Measurements from ENCODE around the gene MRPL12. TPM values are rescaled to one million over a fixed set of nuclear protein-coding genes. Genes with fewer than 3 reads are reported as not detected.

The MRPL12 gene
- total and polyA plus RNA-seq, 2 of the 13 experiments (the other 11 are each of a cell fraction or from before 2014, with no cell fraction given), result 39.1 to 94.1 TPM

- Histone ChIP-seq H3K79me2 (ENCODE audit: insufficient read depth, low read length) (peaks cover 28% of the 10 kb centered on the region), H3K27ac (ENCODE audit: extremely low read length, insufficient read depth, low read length) (no peak overlapping the region), H3K4me3 (replicated peaks in 1 of 3; ENCODE audit: insufficient read depth in 1 of 3, low read depth in 2 of 3, low read length in 3 of 3) (no peak overlapping the region), H4K20me1 (ENCODE audit: insufficient read depth, low read length) (no peaks in the 10 kb centered on the region), H3K27me3 (ENCODE audit: control insufficient read depth in 1 of 2, insufficient read depth in 2 of 2, low read length in 2 of 2) (no peaks in the 10 kb centered on the region; a peak in 1 of 5 replicates), H3K9me3 (ENCODE audit: low read length) (no peaks in the 10 kb centered on the region), H3K4me2 (ENCODE audit: low read depth, low read length) (no peak overlapping the region), H2AFZ (ENCODE audit: low read length) (no peak overlapping the region), H3K9ac (ENCODE audit: insufficient read depth, low read depth, low read length) (no peak overlapping the region), H3K36me3 (replicated peaks in 1 of 2; ENCODE audit: control insufficient read depth in 1 of 2, insufficient read depth in 2 of 2, low read length in 2 of 2) (peaks cover 18 to 37% of the 10 kb centered on the region in 2 experiments), H3K4me1 (ENCODE audit: insufficient read depth, low read length) (peaks cover 32% of the 10 kb centered on the region)
- no peak for ATAC-seq
- 100% methylated on average over 8 of the region's 25 CpGs for WGBS (ENCODE audit: low lambda C conversion rate)
- ChIA-PET POLR2A (interaction anchor here (1.3 to 4.2 kb wide), 4 partner anchors 19 to 153 kb away, joined by 3 to 25 read pairs (median 10); partner anchors contain the start of genes ARL16, HGS and P4HB), CTCF (ENCODE audit: low intra/inter-chr PET ratio, low total read pairs) (no interaction called here)
- no peak for FAIRE-seq
- intact Hi-C loops (cut with micrococcal nuclease; ENCODE audit: unreplicated experiment) (no loop called here), in situ Hi-C loops (cut with HindIII; ENCODE audit: extremely low pct_ligation_motif_present, low pct_unique_long_range_greater_than_20kb) (no loop called here)
- DNase-seq (ENCODE audit: low spot score), result no peak
- BruUV-seq (replicated peaks), result no TSS peak
- TF ChIP-seq SATB2 (CRISPR knock-in tag; IDR thresholded peaks at IDR 0.05), result no peak
- TF ChIP-seq PAXIP1 (CRISPR knock-in tag; conservative IDR thresholded peaks at IDR 0.05), result no peak
- no peak for TF ChIP-seq HNF1A (IDR thresholded peaks at IDR 0.05; ENCODE audit: low read depth)
- no peak for TF ChIP-seq HNF1A (CRISPR knock-in tag; IDR thresholded peaks at IDR 0.05; ENCODE audit: borderline replicate concordance)
- no peak for TF ChIP-seq ZSCAN31 (CRISPR knock-in tag; IDR thresholded peaks at IDR 0.05; ENCODE audit: low read depth)
- 0 out of 2 replicates have a peak, but pooled peaks have one; percentile 15 for TF ChIP-seq SP2 (CRISPR knock-in tag; IDR thresholded peaks at IDR 0.05)
- no peak for TF ChIP-seq DDIT3 (CRISPR knock-in tag; IDR thresholded peaks at IDR 0.05)
- TF ChIP-seq ZBTB20 (CRISPR knock-in tag; IDR thresholded peaks at IDR 0.05; ENCODE audit: borderline replicate concordance, low read depth), result no peak
- TF ChIP-seq AGO2 (optimal IDR thresholded peaks at IDR 0.05; ENCODE audit: low read depth, low read length), result peak; percentile 76
- peak; percentile 23; the same call in 1 of the 2 replicates for TF ChIP-seq ZFP41 (CRISPR knock-in tag; IDR thresholded peaks at IDR 0.05; ENCODE audit: borderline replicate concordance)
- peak; percentile 60; the same call in 1 of the 2 replicates for TF ChIP-seq ZC3H13 (CRISPR knock-in tag; IDR thresholded peaks at IDR 0.05)
- 0 out of 2 replicates have a peak, but pooled peaks have one; percentile 13 for TF ChIP-seq AHR (CRISPR knock-in tag; IDR thresholded peaks at IDR 0.05)
- no peak for TF ChIP-seq ARNTL (CRISPR knock-in tag; IDR thresholded peaks at IDR 0.05)
- peak; percentile 77 for TF ChIP-seq RBFOX2 (IDR thresholded peaks at IDR 0.05; ENCODE audit: low read depth, low read length)
- TF ChIP-seq ONECUT2 (CRISPR knock-in tag; IDR thresholded peaks at IDR 0.05), result no peak
These were observed 4.8 kb downstream of the MRPL12 start for GRCh38 chr17:81707725-81708646.

Data from HepG2 (cell line).